ENCODE results near the gene HMGCS1. TPM values are rescaled to one million over a fixed set of nuclear protein-coding genes. Genes with fewer than 3 reads are reported as not detected.
A peak's percentile ranks its signal among the peaks of the same experiment; 100 is the strongest.

Gene HMGCS1
- total RNA-seq, 1 experiment from 2014 or later, result 52.8 TPM

GRCh38 chr5:43315682-43316081 lies 2.5 kb upstream of the HMGCS1 start:
- H2AFZ ChIP-seq (ENCODE audit: low read depth, low read length, poor library complexity, severe bottlenecking), result no peak overlapping the region
- ChIA-PET RAD21 (ENCODE audit: low non-redundant PET in 1 of 2, low total read pairs in 2 of 2, uncharacterized antibody in 2 of 2, unreplicated experiment in 2 of 2) (no interaction called here), CTCF (no interaction called here), POLR2A (no interaction called here)
- no peaks in the 10 kb centered on the region for H3K27me3 ChIP-seq (ENCODE audit: insufficient read depth, low read length)
- intact Hi-C loops (cut with micrococcal nuclease), result loop anchor here (10.0 kb wide), 1 partner anchor 191 kb away; the partner anchor contains the start of gene ZNF131
- H3K27ac ChIP-seq (ENCODE audit: low read depth, low read length), result peak overlapping the region; percentile 34; the same call in 1 of the 2 replicates
- no peaks in the 10 kb centered on the region for H4K20me1 ChIP-seq (ENCODE audit: insufficient read depth)
- ATAC-seq, result no peak
- H3K9me3 ChIP-seq (ENCODE audit: control insufficient read depth in 1 of 2, insufficient read depth in 1 of 2, low read depth in 1 of 2, low read length in 2 of 2), result no peaks in the 10 kb centered on the region
- no peaks in the 10 kb centered on the region for H3K36me3 ChIP-seq (ENCODE audit: control insufficient read depth in 1 of 2, insufficient read depth in 2 of 2, low read length in 2 of 2)
- BruUV-seq (replicated peaks), result TSS peak; percentile 66
- peaks cover 24% of the 10 kb centered on the region for H3K79me2 ChIP-seq (ENCODE audit: insufficient read depth, low read length)
- H3K9ac ChIP-seq (ENCODE audit: low read length), result no peak overlapping the region
- no peak for TF ChIP-seq FOSL1 (IDR thresholded peaks at IDR 0.05; ENCODE audit: low read depth)
- TF ChIP-seq CBX3 (IDR thresholded peaks at IDR 0.05; ENCODE audit: low read depth), result no peak
- TF ChIP-seq YY1 (IDR thresholded peaks at IDR 0.05; ENCODE audit: extremely low read depth, insufficient replicate concordance, low read depth, low read length), result no peak
- no peak for DNase-seq (ENCODE audit: low read depth, low spot score)
- H3K4me1 ChIP-seq (ENCODE audit: control insufficient read depth in 1 of 2, insufficient read depth in 2 of 2, low read length in 2 of 2), result peaks cover 11 to 32% of the 10 kb centered on the region in 2 experiments; a peak in 3 of 4 replicates
- no peak overlapping the region for H3K4me3 ChIP-seq (replicated peaks in 1 of 2; ENCODE audit: low read depth in 1 of 2, low read length in 2 of 2)
- H3K4me2 ChIP-seq (ENCODE audit: low read length), result peak overlapping the region; percentile 89
- no peaks in the 10 kb centered on the region for H3K9me2 ChIP-seq (ENCODE audit: insufficient read depth)

- Histone ChIP-seq H3K9ac (ENCODE audit: low read length) (no peak overlapping the region), H3K9me2 (ENCODE audit: insufficient read depth) (no peaks in the 10 kb centered on the region), H3K36me3 (ENCODE audit: control insufficient read depth in 1 of 2, insufficient read depth in 2 of 2, low read length in 2 of 2) (no peaks in the 10 kb centered on the region), H3K4me2 (ENCODE audit: low read length) (peak overlapping the region; percentile 89), H3K79me2 (ENCODE audit: insufficient read depth, low read length) (peaks cover 28% of the 10 kb centered on the region), H3K9me3 (ENCODE audit: control insufficient read depth in 1 of 2, insufficient read depth in 1 of 2, low read depth in 1 of 2, low read length in 2 of 2) (no peaks in the 10 kb centered on the region), H3K27me3 (ENCODE audit: insufficient read depth, low read length) (no peaks in the 10 kb centered on the region), H3K4me1 (ENCODE audit: control insufficient read depth in 1 of 2, insufficient read depth in 2 of 2, low read length in 2 of 2) (peaks cover 11 to 32% of the 10 kb centered on the region in 2 experiments; a peak in 3 of 4 replicates), H3K4me3 (replicated peaks in 1 of 2; ENCODE audit: low read depth in 1 of 2, low read length in 2 of 2) (no peak overlapping the region), H2AFZ (ENCODE audit: low read depth, low read length, poor library complexity, severe bottlenecking) (no peak overlapping the region), H3K27ac (ENCODE audit: low read depth, low read length) (peak overlapping the region; percentile 34; the same call in 1 of the 2 replicates), H4K20me1 (ENCODE audit: insufficient read depth) (no peaks in the 10 kb centered on the region)
- ChIA-PET RAD21 (ENCODE audit: low non-redundant PET in 1 of 2, low total read pairs in 2 of 2, uncharacterized antibody in 2 of 2, unreplicated experiment in 2 of 2) (no interaction called here), POLR2A (no interaction called here), CTCF (no interaction called here)
- DNase-seq (ENCODE audit: low read depth, low spot score) (peak; percentile 84), ATAC-seq (no peak)
- intact Hi-C loops (cut with micrococcal nuclease), result loop anchor here (10.0 kb wide), 1 partner anchor 190 kb away; the partner anchor contains the start of gene ZNF131
- no TSS peak for BruUV-seq (replicated peaks)
- no peak for TF ChIP-seq YY1 (IDR thresholded peaks at IDR 0.05; ENCODE audit: extremely low read depth, insufficient replicate concordance, low read depth, low read length)
- no peak for TF ChIP-seq CTCF (IDR thresholded peaks at IDR 0.05 in 2 of 3, conservative IDR thresholded peaks at IDR 0.05 in 1 of 3; ENCODE audit: borderline replicate concordance in 1 of 3, insufficient read depth in 1 of 3, low read depth in 2 of 3, low read length in 2 of 3)
- no peak for TF ChIP-seq REST (IDR thresholded peaks at IDR 0.05; ENCODE audit: low read depth)
- TF ChIP-seq ZFX (IDR thresholded peaks at IDR 0.05), result no peak
- TF ChIP-seq ATF3 (IDR thresholded peaks at IDR 0.05), result peak; percentile 71; the same call in 1 of the 2 replicates
- TF ChIP-seq JUND (IDR thresholded peaks at IDR 0.05), result peak; percentile 91
- TF ChIP-seq ZBTB33 (IDR thresholded peaks at IDR 0.05; ENCODE audit: extremely low read depth, insufficient replicate concordance, low read length), result peak; percentile 22
- no peak for TF ChIP-seq ZNF274 (IDR thresholded peaks at IDR 0.05; ENCODE audit: low read depth, low read length)
- peak; percentile 77 for TF ChIP-seq SP1 (IDR thresholded peaks at IDR 0.05; ENCODE audit: low read depth)
- peak; percentile 71 for TF ChIP-seq SRF (IDR thresholded peaks at IDR 0.05; ENCODE audit: low read depth)
- peak; percentile 96 for TF ChIP-seq FOSL1 (IDR thresholded peaks at IDR 0.05; ENCODE audit: low read depth)
Measured at GRCh38 chr5:43315263-43315662, 2.1 kb upstream of the HMGCS1 start.

Data from HCT116 (cell line).